ENCODE results near the gene NDFIP1. TPM values are rescaled to one million over a fixed set of nuclear protein-coding genes. Genes with fewer than 3 reads are reported as not detected.

Gene NDFIP1
- polyA plus RNA-seq, 1 experiment: 11.2 TPM

GRCh38 chr5:142145106-142145900 lies 36.7 kb downstream of the NDFIP1 start:
- no peak overlapping the region for H3K4me3 ChIP-seq (ENCODE audit: low read depth, low read length)
- H3K27me3 ChIP-seq (ENCODE audit: control insufficient read depth, insufficient read depth, low read length): no peaks in the 10 kb centered on the region
- no peak for DNase-seq (ENCODE audit: low read depth)
- CTCF ChIA-PET: interaction anchor here (0.6 to 8.9 kb wide), 13 partner anchors 12 to 1570 kb away, joined by 3 to 124 read pairs (median 5); no protein-coding TSS in a partner anchor
- H3K36me3 ChIP-seq (ENCODE audit: control insufficient read depth, insufficient read depth, low read length): peaks cover 3% of the 10 kb centered on the region
- POLR2A ChIA-PET: no interaction called here
- TF ChIP-seq, protein P1, sequence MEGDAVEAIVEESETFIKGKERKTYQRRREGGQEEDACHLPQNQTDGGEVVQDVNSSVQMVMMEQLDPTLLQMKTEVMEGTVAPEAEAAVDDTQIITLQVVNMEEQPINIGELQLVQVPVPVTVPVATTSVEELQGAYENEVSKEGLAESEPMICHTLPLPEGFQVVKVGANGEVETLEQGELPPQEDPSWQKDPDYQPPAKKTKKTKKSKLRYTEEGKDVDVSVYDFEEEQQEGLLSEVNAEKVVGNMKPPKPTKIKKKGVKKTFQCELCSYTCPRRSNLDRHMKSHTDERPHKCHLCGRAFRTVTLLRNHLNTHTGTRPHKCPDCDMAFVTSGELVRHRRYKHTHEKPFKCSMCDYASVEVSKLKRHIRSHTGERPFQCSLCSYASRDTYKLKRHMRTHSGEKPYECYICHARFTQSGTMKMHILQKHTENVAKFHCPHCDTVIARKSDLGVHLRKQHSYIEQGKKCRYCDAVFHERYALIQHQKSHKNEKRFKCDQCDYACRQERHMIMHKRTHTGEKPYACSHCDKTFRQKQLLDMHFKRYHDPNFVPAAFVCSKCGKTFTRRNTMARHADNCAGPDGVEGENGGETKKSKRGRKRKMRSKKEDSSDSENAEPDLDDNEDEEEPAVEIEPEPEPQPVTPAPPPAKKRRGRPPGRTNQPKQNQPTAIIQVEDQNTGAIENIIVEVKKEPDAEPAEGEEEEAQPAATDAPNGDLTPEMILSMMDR (IDR thresholded peaks at IDR 0.05; ENCODE audit: insufficient read depth, low read depth, low read length): peak; percentile 82

DNA sequence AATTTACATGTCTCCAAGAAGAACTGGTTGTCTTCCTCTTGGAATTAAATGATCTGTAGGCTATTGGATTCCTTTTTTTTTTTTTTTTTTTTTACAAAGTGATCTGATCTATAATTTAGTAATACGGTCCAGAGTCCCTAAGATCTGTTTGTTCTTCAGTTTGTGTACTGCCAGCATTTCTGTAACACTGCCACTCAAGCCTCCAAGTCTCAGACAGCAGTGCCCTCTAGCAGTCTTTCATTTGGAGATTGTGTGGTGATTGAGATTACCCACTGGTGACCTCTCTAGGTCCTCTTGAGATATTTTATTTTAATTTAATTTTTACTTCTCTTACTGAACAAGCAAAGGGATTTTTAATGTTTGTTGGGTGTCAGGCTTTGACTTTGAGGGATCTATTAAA lies 40.8 kb downstream of the NDFIP1 start:
- TF ChIP-seq, protein P1 (IDR thresholded peaks at IDR 0.05; ENCODE audit: insufficient read depth, low read depth, low read length): no peak
- POLR2A ChIA-PET: no interaction called here
- DNase-seq (ENCODE audit: low read depth): no peak
- CTCF ChIA-PET: interaction anchor here (0.7 to 8.9 kb wide), 4 partner anchors 16 to 401 kb away, joined by 3 to 124 read pairs (median 28); no protein-coding TSS in a partner anchor
- Histone ChIP-seq H3K4me3 (ENCODE audit: low read depth, low read length) (no peak overlapping the region), H3K27me3 (ENCODE audit: control insufficient read depth, insufficient read depth, low read length) (no peaks in the 10 kb centered on the region), H3K36me3 (ENCODE audit: control insufficient read depth, insufficient read depth, low read length) (peaks cover 3% of the 10 kb centered on the region)

GRCh38 chr5:142150431-142150830 lies 41.9 kb downstream of the NDFIP1 start:
- no peak for DNase-seq (ENCODE audit: low read depth)
- H3K36me3 ChIP-seq (ENCODE audit: control insufficient read depth, insufficient read depth, low read length): peaks cover 1% of the 10 kb centered on the region; the same call in 1 of the 2 replicates
- no peak overlapping the region for H3K4me3 ChIP-seq (ENCODE audit: low read depth, low read length)
- TF ChIP-seq, protein P1 (IDR thresholded peaks at IDR 0.05; ENCODE audit: insufficient read depth, low read depth, low read length): no peak
- ChIA-PET POLR2A (no interaction called here), CTCF (interaction anchor here (1.1 to 3.1 kb wide), 3 partner anchors 36 to 400 kb away, joined by 3 to 13 read pairs (median 3); no protein-coding TSS in a partner anchor)
- no peaks in the 10 kb centered on the region for H3K27me3 ChIP-seq (ENCODE audit: control insufficient read depth, insufficient read depth, low read length)

DNA sequence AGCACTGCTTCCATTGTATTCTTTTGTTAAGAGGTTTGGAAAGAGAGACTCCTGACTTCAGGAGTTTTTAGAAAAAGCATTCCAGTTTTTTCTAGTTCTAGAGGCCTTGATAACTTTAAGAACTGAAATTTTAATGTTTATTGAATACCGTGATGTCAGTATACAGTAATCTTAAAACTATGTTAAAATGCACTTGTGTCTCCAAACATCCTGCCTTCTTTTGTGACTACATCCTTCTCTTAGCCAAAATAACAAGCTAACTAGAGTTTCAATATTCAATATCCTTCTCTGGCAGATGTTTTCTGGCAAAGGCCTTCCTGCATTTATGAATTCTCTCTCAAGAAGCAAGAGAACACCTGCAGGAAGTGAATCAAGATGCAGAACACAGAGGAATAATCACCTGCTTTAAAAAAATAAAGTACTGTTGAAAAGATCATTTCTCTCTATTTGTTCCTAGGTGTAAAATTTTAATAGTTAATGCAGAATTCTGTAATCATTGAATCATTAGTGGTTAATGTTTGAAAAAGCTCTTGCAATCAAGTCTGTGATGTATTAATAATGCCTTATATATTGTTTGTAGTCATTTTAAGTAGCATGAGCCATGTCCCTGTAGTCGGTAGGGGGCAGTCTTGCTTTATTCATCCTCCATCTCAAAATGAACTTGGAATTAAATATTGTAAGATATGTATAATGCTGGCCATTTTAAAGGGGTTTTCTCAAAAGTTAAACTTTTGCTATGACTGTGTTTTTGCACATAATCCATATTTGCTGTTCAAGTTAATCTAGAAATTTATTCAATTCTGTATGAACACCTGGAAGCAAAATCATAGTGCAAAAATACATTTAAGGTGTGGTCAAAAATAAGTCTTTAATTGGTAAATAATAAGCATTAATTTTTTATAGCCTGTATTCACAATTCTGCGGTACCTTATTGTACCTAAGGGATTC lies 43.1 kb downstream of the NDFIP1 start:
- TF ChIP-seq, protein P1 (IDR thresholded peaks at IDR 0.05; ENCODE audit: insufficient read depth, low read depth, low read length): peak; percentile 78
- ChIA-PET POLR2A (no interaction called here), CTCF (interaction anchor here (0.6 to 4.3 kb wide), 21 partner anchors 11 to 561 kb away, joined by 3 to 75 read pairs (median 3); partner anchors contain the start of gene SPRY4)
- no peak overlapping the region for H3K4me3 ChIP-seq (ENCODE audit: low read depth, low read length)
- peaks cover 1% of the 10 kb centered on the region; the same call in 1 of the 2 replicates for H3K36me3 ChIP-seq (ENCODE audit: control insufficient read depth, insufficient read depth, low read length)
- no peaks in the 10 kb centered on the region for H3K27me3 ChIP-seq (ENCODE audit: control insufficient read depth, insufficient read depth, low read length)
- DNase-seq (ENCODE audit: low read depth): no peak

All from BJ (cell line).